Effector CD4-positive, alpha-beta T cell (primary cell): ENCODE measurements around the gene PIEZO1.

Experiments
- DNase-seq: peaks from one replicate; pipeline ENCODE4 v3.0.0-alpha.2; 2020

PIEZO1 gene

GRCh38 chr16:88747588-88748301, 37.3 kb downstream of the PIEZO1 start:
- DNase-seq, result no peak

GRCh38 chr16:88746506-88746905, 38.5 kb downstream of the PIEZO1 start:
- DNase-seq, result no peak

GRCh38 chr16:88744577-88745521, 40.2 kb downstream of the PIEZO1 start:
- no peak for DNase-seq

- peak; percentile 75 for DNase-seq
These were observed 41.1 kb downstream of the PIEZO1 start for GRCh38 chr16:88743693-88744576.

- no peak for DNase-seq
These were observed 42.0 kb downstream of the PIEZO1 start for GRCh38 chr16:88742896-88743605.

- DNase-seq, result no peak
These were observed 43.7 kb downstream of the PIEZO1 start for GRCh38 chr16:88741368-88741767.

GRCh38 chr16:88740727-88741055, 44.3 kb downstream of the PIEZO1 start:
- no peak for DNase-seq

- DNase-seq, result no peak
These were observed 44.9 kb downstream of the PIEZO1 start for GRCh38 chr16:88739977-88740726.

- no peak for DNase-seq
These were observed 45.7 kb downstream of the PIEZO1 start for GRCh38 chr16:88739139-88739976.

- DNase-seq, result no peak
These were observed 46.6 kb downstream of the PIEZO1 start for GRCh38 chr16:88738151-88739084.

- peak; percentile 60 for DNase-seq
These were observed 47.5 kb downstream of the PIEZO1 start for GRCh38 chr16:88737298-88738150.

- no peak for DNase-seq
These were observed 48.5 kb downstream of the PIEZO1 start for GRCh38 chr16:88736496-88736895.

GRCh38 chr16:88736088-88736487, 48.9 kb downstream of the PIEZO1 start:
- DNase-seq, result no peak

- DNase-seq, result no peak
These were observed 49.4 kb downstream of the PIEZO1 start for GRCh38 chr16:88735616-88736015.

GRCh38 chr16:88735121-88735520, 49.9 kb downstream of the PIEZO1 start:
- DNase-seq, result no peak

- DNase-seq, result no peak
These were observed 50.7 kb downstream of the PIEZO1 start for GRCh38 chr16:88734361-88734728.

GRCh38 chr16:88733630-88734360, 51.2 kb downstream of the PIEZO1 start:
- no peak for DNase-seq

GRCh38 chr16:88732961-88733294, 52.1 kb downstream of the PIEZO1 start:
- DNase-seq, result no peak
